Sigmoid colon (tissue), 7 donors: ENCODE measurements around the gene DYNC1LI1. TPM values are rescaled to one million over a fixed set of nuclear protein-coding genes. Genes with fewer than 3 reads are reported as not detected.

Experiments
- DNase-seq: peaks from one replicate; pipeline ENCODE4 v3.0.0-alpha.2; 2019
- H3K27ac ChIP-seq, 4 donors: fragments of 200-600 bp; sonication (generic); one replicate each; pipeline ENCODE4 v1.5.1; 2016 to 2019; ENCODE audit warnings: mild to moderate bottlenecking in 1 of 4
- H3K27me3 ChIP-seq, 3 donors: fragments of 200-600 bp; sonication (generic); one replicate each; pipeline ENCODE4 v1.5.1; 2019; ENCODE audit warnings: mild to moderate bottlenecking in 1 of 3
- H3K36me3 ChIP-seq, 4 donors: fragments of 200-600 bp; sonication (generic); one replicate each; pipeline ENCODE4 v1.5.1; 2016 to 2019
- H3K4me1 ChIP-seq, 4 donors: fragments of 200-600 bp; sonication (generic); one replicate each; pipeline ENCODE4 v1.5.1; 2017 to 2019
- H3K4me3 ChIP-seq, 4 donors: fragments of 200-600 bp; sonication (generic); one replicate each; pipeline ENCODE4 v1.5.1; 2017 to 2019; ENCODE audit warnings: mild to moderate bottlenecking in 2 of 4, moderate library complexity in 1 of 4
- H3K9me3 ChIP-seq, 4 donors: fragments of 200-600 bp in 3 of 4; sonication (generic) in 3 of 4; one replicate each; pipeline versions ENCODE4 v1.5.1 to v1.6.1; 2013 to 2019
- CTCF ChIP-seq, 4 experiments: fragments of 450-650 bp in 3 of 4; fragments of 200-600 bp in 1 of 4; IDR thresholded peaks; one replicate each; pipeline ENCODE4 v1.5.1; 2016 to 2019; ENCODE audit warnings: antibody characterized with exemption in 4 of 4, mild to moderate bottlenecking in 3 of 4, moderate library complexity in 2 of 4
- EP300 ChIP-seq, 4 donors: sonication (generic); formaldehyde crosslinking; IDR thresholded peaks; one replicate each; pipeline ENCODE4 v1.6.1; 2017; ENCODE audit warnings: antibody characterized with exemption in 4 of 4
- POLR2A ChIP-seq, 2 donors: fragments of 450-650 bp; IDR thresholded peaks; one replicate each; pipeline ENCODE4 v1.6.1; 2016; ENCODE audit warnings: antibody characterized with exemption in 2 of 2, mild to moderate bottlenecking in 2 of 2, moderate library complexity in 2 of 2
- POLR2AphosphoS5 ChIP-seq, 4 donors: sonication (generic); formaldehyde crosslinking; IDR thresholded peaks; one replicate each; pipeline ENCODE4 v1.6.1; 2017; ENCODE audit warnings: antibody characterized with exemption in 4 of 4
- WGBS, 2 donors: extraction: QIAGEN DNeasy Blood & Tissue Kit; methylation state at CpG; one replicate each; pipeline ENCODE4 v1.1.7; 2013; 5-methylcytosine and 5-hydroxymethylcytosine counted together
- intact Hi-C: fragments of 100-400 bp; cut with DNase I; formaldehyde crosslinking; loops from one replicate; pipeline ENCODE4 v1.15.1; 2023
- polyA plus RNA-seq, 3 donors: library from polyadenylated mRNA; stranded (reverse); fragments of 200-250 nt; gene quantifications; one replicate each; pipeline ENCODE4 v1.2.3, GENCODE V29; 2013
- total RNA-seq, 4 donors: library from RNA; depleted of rRNA; stranded (reverse); fragments of >200 nt; gene quantifications; one replicate each; pipeline ENCODE4 v1.1.0, GENCODE V29; 2016
- donor health status: healthy with polysubstance abuse.
- donor health status: Bipolar disorder and iron deficiency.
- donor health status: healthy.

The DYNC1LI1 gene
- total and polyA plus RNA-seq, 7 donors, result 15.9 to 36.0 (median 18.5) TPM

DNA sequence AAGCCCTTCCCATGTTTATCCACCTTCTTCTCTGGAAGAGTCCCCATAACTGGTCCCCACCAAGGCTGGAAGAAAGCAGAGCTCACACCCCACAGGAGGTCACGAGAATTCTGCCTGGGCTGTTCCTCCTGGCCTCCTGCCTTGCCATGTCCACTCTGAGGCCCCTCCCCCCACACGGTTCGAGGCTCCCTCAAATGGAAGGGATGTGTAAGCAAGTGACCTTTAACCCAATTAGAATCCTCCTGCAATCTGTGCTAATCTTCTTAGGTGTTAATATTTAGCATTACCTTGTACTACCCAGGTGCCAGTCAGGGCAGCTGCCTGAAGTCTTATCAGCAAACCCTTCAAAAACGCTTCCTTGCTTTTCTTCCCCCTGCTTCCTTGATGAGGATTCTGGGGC lies 32.4 kb upstream of the DYNC1LI1 start:
- Histone ChIP-seq H3K9me3 (no peaks in the 10 kb centered on the region), H3K4me1 (no peaks in the 10 kb centered on the region), H3K4me3 (no peak overlapping the region), H3K27ac (no peak overlapping the region), H3K27me3 (no peaks in the 10 kb centered on the region), H3K36me3 (no peaks in the 10 kb centered on the region)
- WGBS, 2 donors, result 42 to 61% methylated on average over 4 of the region's 4 CpGs
- intact Hi-C loops, result no loop called here
- DNase-seq, result no peak
- no peak for TF ChIP-seq EP300 (IDR thresholded peaks at IDR 0.05)
- TF ChIP-seq POLR2AphosphoS5 (IDR thresholded peaks at IDR 0.05), result no peak

- TF ChIP-seq POLR2A (IDR thresholded peaks at IDR 0.05) (no peak), CTCF (IDR thresholded peaks at IDR 0.05) (no peak), EP300 (IDR thresholded peaks at IDR 0.05) (no peak), POLR2AphosphoS5 (IDR thresholded peaks at IDR 0.05) (no peak)
- DNase-seq, result no peak
- intact Hi-C loops, result no loop called here
- Histone ChIP-seq H3K36me3 (no peaks in the 10 kb centered on the region), H3K27me3 (no peaks in the 10 kb centered on the region), H3K9me3 (no peaks in the 10 kb centered on the region), H3K27ac (no peak overlapping the region), H3K4me1 (no peaks in the 10 kb centered on the region), H3K4me3 (no peak overlapping the region)
- 92 to 95% methylated on average over 7 of the region's 7 CpGs for WGBS, 2 donors
Measured at GRCh38 chr3:32602206-32602605, 31.5 kb upstream of the DYNC1LI1 start.

GRCh38 chr3:32601722-32602121 lies 31.1 kb upstream of the DYNC1LI1 start:
- TF ChIP-seq POLR2AphosphoS5 (IDR thresholded peaks at IDR 0.05) (no peak), CTCF (IDR thresholded peaks at IDR 0.05) (no peak)
- no peak overlapping the region for H3K27ac ChIP-seq
- no peaks in the 10 kb centered on the region for H3K9me3 ChIP-seq
- DNase-seq, result no peak
- WGBS, 2 donors, result 65 to 74% methylated on average over 3 of the region's 3 CpGs
- intact Hi-C loops, result no loop called here
- H3K4me3 ChIP-seq, result no peak overlapping the region
- H3K27me3 ChIP-seq, result no peaks in the 10 kb centered on the region
- H3K36me3 ChIP-seq, result no peaks in the 10 kb centered on the region
- H3K4me1 ChIP-seq, result no peaks in the 10 kb centered on the region

DNA sequence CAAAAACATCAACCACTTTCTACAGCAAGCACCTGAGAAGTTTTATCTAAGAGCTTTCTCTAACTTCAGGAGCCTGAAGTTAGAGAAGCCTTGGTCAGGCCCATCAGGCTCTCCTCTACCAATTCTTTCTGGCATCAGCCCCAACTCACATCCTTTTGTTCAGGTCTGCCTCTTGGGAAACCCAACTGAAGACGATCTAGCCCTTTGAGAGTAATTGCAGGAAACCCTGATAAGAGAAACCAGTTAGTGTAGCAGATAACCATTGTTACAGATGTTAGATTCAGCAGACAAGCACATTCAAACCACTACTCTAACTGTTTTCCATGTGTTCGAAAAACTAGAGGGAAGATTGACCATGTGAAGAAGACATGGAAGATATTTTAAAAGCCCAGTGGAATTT lies 27.0 kb upstream of the DYNC1LI1 start:
- Histone ChIP-seq H3K36me3 (no peaks in the 10 kb centered on the region), H3K27me3 (peaks cover 0 to 6% (median 0%) of the 10 kb centered on the region in 3 donors), H3K4me1 (no peaks in the 10 kb centered on the region), H3K27ac (no peak overlapping the region), H3K4me3 (no peak overlapping the region), H3K9me3 (no peaks in the 10 kb centered on the region)
- WGBS, 2 donors, result 58 to 61% methylated on average over 2 of the region's 2 CpGs
- no peak for DNase-seq
- intact Hi-C loops, result no loop called here
- TF ChIP-seq EP300 (IDR thresholded peaks at IDR 0.05) (no peak), CTCF (IDR thresholded peaks at IDR 0.05) (no peak), POLR2AphosphoS5 (IDR thresholded peaks at IDR 0.05) (no peak), POLR2A (IDR thresholded peaks at IDR 0.05) (no peak)

GRCh38 chr3:32596909-32597369 lies 26.3 kb upstream of the DYNC1LI1 start:
- intact Hi-C loops, result no loop called here
- no peaks in the 10 kb centered on the region for H3K36me3 ChIP-seq
- no peak overlapping the region for H3K27ac ChIP-seq
- H3K4me3 ChIP-seq, result no peak overlapping the region
- no peaks in the 10 kb centered on the region for H3K4me1 ChIP-seq
- H3K9me3 ChIP-seq, result no peaks in the 10 kb centered on the region
- peaks cover 0 to 6% (median 0%) of the 10 kb centered on the region in 3 donors for H3K27me3 ChIP-seq
- 68 to 80% methylated on average over 8 of the region's 8 CpGs for WGBS, 2 donors
- TF ChIP-seq POLR2AphosphoS5 (IDR thresholded peaks at IDR 0.05) (no peak), CTCF (IDR thresholded peaks at IDR 0.05) (no peak), EP300 (IDR thresholded peaks at IDR 0.05) (no peak), POLR2A (IDR thresholded peaks at IDR 0.05) (no peak)
- no peak for DNase-seq
